ENCODE measurements around the gene NOX3. TPM values are rescaled to one million over a fixed set of nuclear protein-coding genes. Genes with fewer than 3 reads are reported as not detected.
"Not testable (repeated sequence)": the region's sequence is repeated elsewhere in the genome, so short reads cannot be mapped to it uniquely, and the experiment has no call there.

Gene NOX3
- total and polyA plus RNA-seq, 8 donors, result not detected

DNA sequence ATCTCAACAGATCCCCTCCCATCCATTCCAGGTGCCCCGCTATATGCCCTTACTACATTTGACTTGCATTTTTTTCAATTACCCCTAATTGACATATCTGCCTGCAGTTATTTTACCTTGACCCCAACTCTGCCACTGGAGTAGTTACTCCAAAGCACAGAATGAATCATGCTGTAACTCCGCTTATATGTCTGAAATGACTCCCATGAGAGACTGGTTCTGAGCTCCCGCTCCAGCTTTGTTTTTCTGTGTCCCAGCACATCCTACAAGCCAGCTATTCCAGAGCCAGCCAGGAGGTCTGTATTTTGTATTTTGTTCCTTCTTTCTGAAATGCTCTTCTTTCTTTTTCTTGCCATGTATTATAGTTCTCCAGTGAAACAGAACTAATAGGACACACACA is 10.9 kb upstream of the NOX3 start:
- DNase-seq, result no peak
- FAIRE-seq, result no peak
- intact Hi-C loops (cut with DNase I), result no loop called here

DNA sequence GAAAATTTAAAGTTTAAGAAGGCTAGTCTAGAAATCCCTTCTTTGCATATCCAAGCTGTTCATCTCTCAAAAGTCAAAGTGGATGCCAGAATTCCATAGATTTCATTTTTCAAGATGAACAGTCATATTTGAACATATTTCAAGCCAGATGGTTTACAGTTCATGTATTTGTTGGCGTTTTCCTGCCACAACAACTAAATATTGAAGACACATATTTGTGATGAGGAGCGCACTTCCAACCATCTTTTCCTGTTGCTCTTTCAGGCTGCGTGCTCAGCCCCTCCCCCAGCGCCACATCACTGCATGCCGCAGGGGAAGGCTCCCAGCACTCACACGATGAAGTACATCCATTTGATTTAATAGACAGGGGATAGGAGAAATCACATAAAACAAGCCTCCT is 5.9 kb upstream of the NOX3 start:
- no peak for DNase-seq
- H3K4me1 ChIP-seq, result no peaks in the 10 kb centered on the region
- intact Hi-C loops (cut with DNase I), result no loop called here
- no peak overlapping the region for H3K4me3 ChIP-seq
- TF ChIP-seq, protein P1, sequence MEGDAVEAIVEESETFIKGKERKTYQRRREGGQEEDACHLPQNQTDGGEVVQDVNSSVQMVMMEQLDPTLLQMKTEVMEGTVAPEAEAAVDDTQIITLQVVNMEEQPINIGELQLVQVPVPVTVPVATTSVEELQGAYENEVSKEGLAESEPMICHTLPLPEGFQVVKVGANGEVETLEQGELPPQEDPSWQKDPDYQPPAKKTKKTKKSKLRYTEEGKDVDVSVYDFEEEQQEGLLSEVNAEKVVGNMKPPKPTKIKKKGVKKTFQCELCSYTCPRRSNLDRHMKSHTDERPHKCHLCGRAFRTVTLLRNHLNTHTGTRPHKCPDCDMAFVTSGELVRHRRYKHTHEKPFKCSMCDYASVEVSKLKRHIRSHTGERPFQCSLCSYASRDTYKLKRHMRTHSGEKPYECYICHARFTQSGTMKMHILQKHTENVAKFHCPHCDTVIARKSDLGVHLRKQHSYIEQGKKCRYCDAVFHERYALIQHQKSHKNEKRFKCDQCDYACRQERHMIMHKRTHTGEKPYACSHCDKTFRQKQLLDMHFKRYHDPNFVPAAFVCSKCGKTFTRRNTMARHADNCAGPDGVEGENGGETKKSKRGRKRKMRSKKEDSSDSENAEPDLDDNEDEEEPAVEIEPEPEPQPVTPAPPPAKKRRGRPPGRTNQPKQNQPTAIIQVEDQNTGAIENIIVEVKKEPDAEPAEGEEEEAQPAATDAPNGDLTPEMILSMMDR (IDR thresholded peaks at IDR 0.05), result no peak
- ATAC-seq, result no peak
- H3K27ac ChIP-seq, result no peak overlapping the region
- 57 to 65% methylated on average over 6 of the region's 6 CpGs for WGBS, 2 donors
- no peak for FAIRE-seq
- no peaks in the 10 kb centered on the region for H3K9me3 ChIP-seq
- no peaks in the 10 kb centered on the region for H3K27me3 ChIP-seq
- no peaks in the 10 kb centered on the region for H3K36me3 ChIP-seq

More for the DNA sequence above, 10.9 kb upstream of the NOX3 start:
- Histone ChIP-seq H3K4me3 (no peak overlapping the region), H3K27ac (no peak overlapping the region), H3K36me3 (no peaks in the 10 kb centered on the region), H3K27me3 (no peaks in the 10 kb centered on the region), H3K4me1 (no peaks in the 10 kb centered on the region), H3K9me3 (no peaks in the 10 kb centered on the region)
- TF ChIP-seq, protein P1 (IDR thresholded peaks at IDR 0.05), result no peak
- ATAC-seq, result no peak
- WGBS, 2 donors, result 86 to 94% methylated on average over 3 of the region's 3 CpGs

DNA sequence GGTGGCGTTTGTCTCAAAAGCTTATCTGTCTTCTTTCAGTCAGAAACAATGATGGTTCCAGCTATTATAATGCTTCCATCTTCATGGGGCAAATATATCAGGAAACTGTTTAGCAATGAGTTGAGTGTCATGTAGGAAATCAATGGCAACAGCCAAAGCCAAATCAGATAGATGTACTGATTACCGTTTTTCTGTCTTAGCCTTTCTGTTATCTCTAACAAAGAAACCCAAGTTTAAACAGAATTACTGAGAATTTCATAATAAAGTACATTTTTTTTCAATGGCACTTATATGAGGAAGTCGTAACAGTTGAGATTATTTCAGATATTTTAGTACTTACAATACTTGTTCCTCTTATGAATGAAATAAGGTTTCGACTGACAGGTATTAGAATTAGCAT is 1.2 kb downstream of the NOX3 start:
- H3K27ac ChIP-seq, result no peak overlapping the region
- intact Hi-C loops (cut with DNase I), result no loop called here
- no peak for ATAC-seq

GRCh38 chr6:155454008-155454407 is 1.6 kb downstream of the NOX3 start:
- ATAC-seq (no peak), FAIRE-seq (no peak), DNase-seq (no peak)
- no peak overlapping the region for H3K27ac ChIP-seq
- no peak overlapping the region for H3K4me3 ChIP-seq
- no peaks in the 10 kb centered on the region for H3K27me3 ChIP-seq
- TF ChIP-seq, protein P1 (IDR thresholded peaks at IDR 0.05), result no peak
- H3K9me3 ChIP-seq, result no peaks in the 10 kb centered on the region
- no peaks in the 10 kb centered on the region for H3K4me1 ChIP-seq
- WGBS, 2 donors, result 72 to 73% methylated on average over 1 of the region's 1 CpG
- H3K36me3 ChIP-seq, result no peaks in the 10 kb centered on the region
- intact Hi-C loops (cut with DNase I), result no loop called here

More for the DNA sequence above, 1.2 kb downstream of the NOX3 start:
- DNase-seq (no peak), FAIRE-seq (no peak)
- TF ChIP-seq, protein P1 (IDR thresholded peaks at IDR 0.05), result no peak
- no peaks in the 10 kb centered on the region for H3K4me1 ChIP-seq
- no peak overlapping the region for H3K4me3 ChIP-seq
- H3K36me3 ChIP-seq, result no peaks in the 10 kb centered on the region
- no peaks in the 10 kb centered on the region for H3K9me3 ChIP-seq
- no peaks in the 10 kb centered on the region for H3K27me3 ChIP-seq
- 32 to 51% methylated on average over 4 of the region's 4 CpGs for WGBS, 2 donors

- no peak overlapping the region for H3K4me3 ChIP-seq
- H3K27ac ChIP-seq, result no peak overlapping the region
- no peak for DNase-seq
- TF ChIP-seq, protein P1 (IDR thresholded peaks at IDR 0.05), result no peak
- no peaks in the 10 kb centered on the region for H3K4me1 ChIP-seq
- H3K9me3 ChIP-seq, result no peaks in the 10 kb centered on the region
- WGBS, 2 donors, result 82 to 87% methylated on average over 3 of the region's 3 CpGs
- intact Hi-C loops (cut with DNase I), result no loop called here
- no peaks in the 10 kb centered on the region for H3K36me3 ChIP-seq
- no peaks in the 10 kb centered on the region for H3K27me3 ChIP-seq
- ATAC-seq, result no peak
- no peak for FAIRE-seq
Measured at GRCh38 chr6:155452576-155452975, 3.1 kb downstream of the NOX3 start.

DNA sequence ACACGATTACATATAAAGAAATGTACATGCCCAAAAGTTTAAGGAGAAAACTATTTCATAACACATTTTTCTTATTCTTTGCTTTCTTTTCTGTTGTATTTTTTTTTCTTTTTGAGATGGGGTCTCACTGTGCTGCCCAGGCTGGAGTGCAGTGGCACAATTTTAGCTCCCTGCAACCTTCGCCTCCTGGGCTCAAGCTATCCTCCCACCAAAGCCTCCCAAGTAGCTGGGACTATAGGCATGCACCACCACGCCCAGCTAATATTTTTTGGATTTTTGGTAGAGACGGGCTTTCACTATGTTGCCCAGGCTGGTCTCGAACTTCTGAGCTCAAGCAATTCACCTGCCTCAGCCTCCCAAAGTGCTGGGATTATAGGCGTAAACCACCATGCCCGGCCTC is 4.1 kb downstream of the NOX3 start:
- H3K27ac ChIP-seq; H3K9me3 ChIP-seq; H3K4me3 ChIP-seq; intact Hi-C loops (cut with DNase I); FAIRE-seq; H3K27me3 ChIP-seq; ATAC-seq; DNase-seq; H3K4me1 ChIP-seq; H3K36me3 ChIP-seq: not testable (repeated sequence)
- WGBS, 2 donors, result 59 to 78% methylated on average over 7 of the region's 7 CpGs

Data from pancreas (tissue), 10 donors.